Suprapubic skin (tissue), 4 donors: ENCODE results near the gene BRD9.

Experiments
- CTCF ChIP-seq, 2 donors: fragments of 200-600 bp in 1 of 2; fragments of 450-650 bp in 1 of 2; sonication (generic) in 1 of 2; IDR thresholded peaks; one replicate each; pipeline ENCODE4 v1.5.1; 2016 to 2019; ENCODE audit warnings: antibody characterized with exemption in 2 of 2, mild to moderate bottlenecking in 1 of 2, moderate library complexity in 1 of 2
- EP300 ChIP-seq: sonication (generic); formaldehyde crosslinking; IDR thresholded peaks from one replicate; pipeline ENCODE4 v1.6.1; 2017; ENCODE audit warnings: antibody characterized with exemption
- POLR2A ChIP-seq, 2 donors: fragments of 450-650 bp; IDR thresholded peaks; one replicate each; pipeline ENCODE4 v1.6.1; 2017; ENCODE audit warnings: antibody characterized with exemption in 2 of 2, mild to moderate bottlenecking in 2 of 2, moderate library complexity in 2 of 2
- POLR2AphosphoS5 ChIP-seq, 3 donors: sonication (generic); formaldehyde crosslinking; IDR thresholded peaks; one replicate each; pipeline ENCODE4 v1.6.1; 2017; ENCODE audit warnings: antibody characterized with exemption in 3 of 3

- TF ChIP-seq POLR2A (IDR thresholded peaks at IDR 0.05) (no peak), CTCF (IDR thresholded peaks at IDR 0.05) (no peak), POLR2AphosphoS5 (IDR thresholded peaks at IDR 0.05) (no peak), EP300 (no peak)
Measured at GRCh38 chr5:870956-871355, 21.6 kb downstream of the BRD9 start.
